ENCODE results near the gene COL5A1. TPM values are rescaled to one million over a fixed set of nuclear protein-coding genes. Genes with fewer than 3 reads are reported as not detected.

The COL5A1 gene
- total RNA-seq, 1 experiment from 2014 or later, result not detected

GRCh38 chr9:134827993-134828392 lies 186.4 kb downstream of the COL5A1 start:
- DNase-seq (ENCODE audit: unreplicated experiment), result no peak
- Mint-ChIP-seq H3K27me3 (ENCODE audit: insufficient read depth, unreplicated experiment) (peaks cover 17% of the 10 kb centered on the region), H3K27ac (ENCODE audit: low read depth, unreplicated experiment) (no peak overlapping the region), H3K4me1 (ENCODE audit: insufficient read depth, unreplicated experiment) (no peaks in the 10 kb centered on the region), H3K9me3 (ENCODE audit: unreplicated experiment) (no peaks in the 10 kb centered on the region), H3K4me3 (ENCODE audit: unreplicated experiment) (no peak overlapping the region), H3K36me3 (ENCODE audit: insufficient read depth, unreplicated experiment) (no peaks in the 10 kb centered on the region)
- intact Hi-C loops (cut with micrococcal nuclease), result no loop called here
- BruUV-seq (replicated peaks), result no TSS peak
- POLR2A ChIA-PET, result no interaction called here
- TF ChIP-seq CTCF (IDR thresholded peaks at IDR 0.05; ENCODE audit: unreplicated experiment), result no peak
- CTCF ChIA-PET, result interaction anchor here (1.3 kb wide), 1 partner anchor 10 kb away, joined by 3 read pairs; no protein-coding TSS in a partner anchor

DNA sequence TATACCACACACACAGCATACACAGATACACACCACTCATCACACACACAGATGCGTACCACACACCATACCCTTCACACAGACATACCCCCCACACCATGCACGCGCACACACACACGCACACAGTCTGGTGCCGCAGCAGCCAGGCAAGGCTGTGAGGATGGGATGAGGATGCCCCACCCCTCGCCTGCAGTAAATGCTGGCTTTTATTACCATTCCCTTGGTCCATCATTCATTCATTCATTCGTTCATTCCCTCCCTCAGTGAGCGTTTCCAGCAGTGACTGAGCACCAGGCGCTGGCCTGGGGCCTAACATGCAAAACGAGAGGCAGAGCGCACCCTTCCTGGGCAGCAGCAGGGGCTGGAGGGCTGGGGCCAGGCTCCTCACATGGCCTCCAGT lies 187.3 kb downstream of the COL5A1 start:
- H3K36me3 Mint-ChIP-seq (ENCODE audit: insufficient read depth, unreplicated experiment), result no peaks in the 10 kb centered on the region
- H3K4me1 Mint-ChIP-seq (ENCODE audit: insufficient read depth, unreplicated experiment), result no peaks in the 10 kb centered on the region
- no peak for DNase-seq (ENCODE audit: unreplicated experiment)
- no peak overlapping the region for H3K4me3 Mint-ChIP-seq (ENCODE audit: unreplicated experiment)
- no peaks in the 10 kb centered on the region for H3K9me3 Mint-ChIP-seq (ENCODE audit: unreplicated experiment)
- TF ChIP-seq CTCF (IDR thresholded peaks at IDR 0.05; ENCODE audit: unreplicated experiment), result no peak
- no peak overlapping the region for H3K27ac Mint-ChIP-seq (ENCODE audit: low read depth, unreplicated experiment)
- intact Hi-C loops (cut with micrococcal nuclease), result no loop called here
- H3K27me3 Mint-ChIP-seq (ENCODE audit: insufficient read depth, unreplicated experiment), result peaks cover 19% of the 10 kb centered on the region
- BruUV-seq (replicated peaks), result no TSS peak
- ChIA-PET POLR2A (no interaction called here), CTCF (no interaction called here)

- Mint-ChIP-seq H3K27ac (ENCODE audit: low read depth, unreplicated experiment) (no peak overlapping the region), H3K9me3 (ENCODE audit: unreplicated experiment) (no peaks in the 10 kb centered on the region), H3K4me3 (ENCODE audit: unreplicated experiment) (no peak overlapping the region), H3K4me1 (ENCODE audit: insufficient read depth, unreplicated experiment) (no peaks in the 10 kb centered on the region), H3K27me3 (ENCODE audit: insufficient read depth, unreplicated experiment) (peaks cover 25% of the 10 kb centered on the region), H3K36me3 (ENCODE audit: insufficient read depth, unreplicated experiment) (no peaks in the 10 kb centered on the region)
- DNase-seq (ENCODE audit: unreplicated experiment), result no peak
- BruUV-seq (replicated peaks), result no TSS peak
- no peak for TF ChIP-seq CTCF (IDR thresholded peaks at IDR 0.05; ENCODE audit: unreplicated experiment)
- ChIA-PET CTCF (no interaction called here), POLR2A (no interaction called here)
- intact Hi-C loops (cut with micrococcal nuclease), result no loop called here
Measured at GRCh38 chr9:134829356-134829937, 187.8 kb downstream of the COL5A1 start.

DNA sequence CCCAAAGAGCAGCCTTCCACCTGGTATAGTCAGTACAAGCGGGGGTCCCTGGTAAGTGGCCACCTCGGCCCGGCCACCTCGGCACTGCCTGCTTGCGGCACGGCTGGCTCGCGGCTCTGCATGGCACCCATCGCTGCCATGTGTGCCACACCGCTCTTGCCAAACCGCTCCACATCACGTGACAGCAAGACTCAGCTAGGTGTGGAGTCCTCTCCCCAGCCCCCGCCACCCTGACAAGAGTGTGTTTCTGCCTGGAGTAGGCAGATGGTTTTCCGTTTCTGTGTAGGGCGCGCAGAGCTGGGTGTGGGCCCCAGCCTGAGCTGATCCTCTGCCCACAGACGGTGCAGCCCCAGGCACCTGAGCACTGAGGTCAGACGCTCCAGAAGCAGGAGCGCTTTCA lies 188.5 kb downstream of the COL5A1 start:
- no TSS peak for BruUV-seq (replicated peaks)
- H3K27ac Mint-ChIP-seq (ENCODE audit: low read depth, unreplicated experiment), result no peak overlapping the region
- H3K4me3 Mint-ChIP-seq (ENCODE audit: unreplicated experiment), result no peak overlapping the region
- intact Hi-C loops (cut with micrococcal nuclease), result no loop called here
- H3K36me3 Mint-ChIP-seq (ENCODE audit: insufficient read depth, unreplicated experiment), result no peaks in the 10 kb centered on the region
- POLR2A ChIA-PET, result no interaction called here
- CTCF ChIA-PET, result no interaction called here
- H3K27me3 Mint-ChIP-seq (ENCODE audit: insufficient read depth, unreplicated experiment), result peaks cover 31% of the 10 kb centered on the region
- H3K4me1 Mint-ChIP-seq (ENCODE audit: insufficient read depth, unreplicated experiment), result no peaks in the 10 kb centered on the region
- DNase-seq (ENCODE audit: unreplicated experiment), result no peak
- H3K9me3 Mint-ChIP-seq (ENCODE audit: unreplicated experiment), result no peaks in the 10 kb centered on the region
- no peak for TF ChIP-seq CTCF (IDR thresholded peaks at IDR 0.05; ENCODE audit: unreplicated experiment)

All from MCF 10A (cell line).